CD14-positive monocyte (primary cell): ENCODE data around the gene SIRPA. TPM values are rescaled to one million over a fixed set of nuclear protein-coding genes. Genes with fewer than 3 reads are reported as not detected.

Experiments
- DNase-seq, 3 donors: peaks; one replicate each; pipeline ENCODE4 v3.0.0-alpha.2; 2011 to 2022
- H2AFZ ChIP-seq: 2 replicates; pipeline ENCODE4 v1.6.0; 2012; ENCODE audit warnings: mild to moderate bottlenecking, low read depth, low read length, inconsistent platforms; ENCODE audit not compliant: insufficient read depth, poor library complexity, severe bottlenecking
- H3K27ac ChIP-seq, 2 donors: 1 replicate in 1 of 2; 2 replicates in 1 of 2; pipeline ENCODE4 v1.5.1; 2012 to 2013; ENCODE audit warnings: low read length in 2 of 2, control low read depth in 1 of 2, inconsistent platforms in 1 of 2, low read depth in 1 of 2, mild to moderate bottlenecking in 1 of 2
- H3K27me3 ChIP-seq, 2 donors: one replicate each; pipeline versions ENCODE4 v1.6.0 to v1.6.1; 2011 to 2013; ENCODE audit warnings: low read length in 2 of 2; ENCODE audit not compliant: control insufficient read depth in 2 of 2, insufficient read depth in 2 of 2
- H3K36me3 ChIP-seq, 2 donors: replicated peaks in 1 of 2; 1 replicate in 1 of 2; 2 replicates in 1 of 2; pipeline versions ENCODE4 v1.5.1 to v1.6.1; 2012 to 2013; ENCODE audit warnings: low read length in 2 of 2, control low read depth in 1 of 2, inconsistent platforms in 1 of 2, mild to moderate bottlenecking in 1 of 2; ENCODE audit not compliant: insufficient read depth in 2 of 2, control insufficient read depth in 1 of 2
- H3K4me1 ChIP-seq, 2 donors: 1 replicate in 1 of 2; 2 replicates in 1 of 2; pipeline versions ENCODE4 v1.5.1 to v1.6.1; 2012 to 2013; ENCODE audit warnings: low read length in 2 of 2, control low read depth in 1 of 2, inconsistent platforms in 1 of 2, mild to moderate bottlenecking in 1 of 2, moderate library complexity in 1 of 2; ENCODE audit not compliant: insufficient read depth in 2 of 2, control insufficient read depth in 1 of 2
- H3K4me2 ChIP-seq: replicated peaks from 2 replicates; pipeline ENCODE3; 2012; ENCODE audit warnings: low read length, moderate library complexity, mild to moderate bottlenecking; ENCODE audit not compliant: poor library complexity, severe bottlenecking; ENCODE audit errors: extremely low read depth
- H3K4me3 ChIP-seq, 3 experiments: fragments of 200-600 bp in 1 of 3; sonication (generic) in 1 of 3; replicated peaks in 1 of 3; 1 replicate in 2 of 3; 2 replicates in 1 of 3; pipeline ENCODE4 v1.5.1; 2011 to 2013; ENCODE audit warnings: low read length in 3 of 3, mild to moderate bottlenecking in 3 of 3, control low read depth in 2 of 3, low read depth in 2 of 3, inconsistent platforms in 1 of 3, moderate library complexity in 1 of 3
- H3K79me2 ChIP-seq: 2 replicates; pipeline ENCODE4 v1.6.0; 2012; ENCODE audit warnings: mild to moderate bottlenecking, control low read depth, inconsistent platforms, low read length, moderate library complexity; ENCODE audit not compliant: insufficient read depth
- H3K9ac ChIP-seq: 2 replicates; pipeline ENCODE4 v1.6.0; 2017; ENCODE audit warnings: low read length, mild to moderate bottlenecking; ENCODE audit not compliant: insufficient read depth, poor library complexity, severe bottlenecking
- H3K9me3 ChIP-seq, 2 donors: replicated peaks in 1 of 2; 1 replicate in 1 of 2; 2 replicates in 1 of 2; pipeline versions ENCODE4 v1.5.1 to v1.6.1; 2012 to 2013; ENCODE audit warnings: low read length in 2 of 2, control low read depth in 1 of 2; ENCODE audit not compliant: control insufficient read depth in 1 of 2, insufficient read depth in 1 of 2
- H4K20me1 ChIP-seq: 2 replicates; pipeline ENCODE4 v1.6.0; 2012; ENCODE audit warnings: mild to moderate bottlenecking, low read length, control low read depth, moderate library complexity; ENCODE audit not compliant: insufficient read depth
- H3K27ac Mint-ChIP-seq, 7 donors: one replicate each; pipeline ENCODE4 v1.8.0; 2020; ENCODE audit warnings: mild to moderate bottlenecking in 7 of 7, mixed read lengths in 7 of 7, moderate library complexity in 6 of 7, inconsistent platforms in 2 of 7
- H3K27me3 Mint-ChIP-seq, 3 donors: one replicate each; pipeline ENCODE4 v1.8.0; 2021 to 2022; ENCODE audit warnings: low read depth in 3 of 3, mild to moderate bottlenecking in 3 of 3, mixed read lengths in 3 of 3, moderate library complexity in 3 of 3, inconsistent platforms in 1 of 3
- H3K36me3 Mint-ChIP-seq, 2 donors: one replicate each; pipeline ENCODE4 v1.8.0; 2020; ENCODE audit warnings: mixed read lengths in 2 of 2, inconsistent platforms in 1 of 2, mild to moderate bottlenecking in 1 of 2
- H3K4me1 Mint-ChIP-seq: one replicate; pipeline ENCODE4 v1.8.0; 2020; ENCODE audit warnings: mild to moderate bottlenecking, mixed read lengths
- H3K4me3 Mint-ChIP-seq, 2 donors: one replicate each; pipeline ENCODE4 v1.8.0; 2020; ENCODE audit warnings: mild to moderate bottlenecking in 2 of 2, mixed read lengths in 2 of 2, moderate library complexity in 1 of 2
- H3K9me3 Mint-ChIP-seq, 7 donors: one replicate each; pipeline ENCODE4 v1.8.0; 2020 to 2022; ENCODE audit warnings: mixed read lengths in 7 of 7, mild to moderate bottlenecking in 6 of 7, moderate library complexity in 6 of 7, inconsistent platforms in 2 of 7
- CTCF ChIP-seq: fragments of 200-600 bp; IDR thresholded peaks from one replicate; pipeline ENCODE4 v1.8.0; 2022; ENCODE audit warnings: antibody characterized with exemption, mild to moderate bottlenecking
- WGBS: methylation state at CpG from one replicate; pipeline ENCODE4 v1.1.5; 2013; ENCODE audit warnings: missing lambda C conversion rate; ENCODE audit not compliant: insufficient coverage; 5-methylcytosine and 5-hydroxymethylcytosine counted together
- intact Hi-C, 2 donors: fragments of 100-400 bp; cut with micrococcal nuclease; formaldehyde crosslinking; loops; one replicate each; pipeline versions ENCODE4 v1.15.0 to v1.15.1; 2023
- polyA plus RNA-seq, 3 donors: library from polyadenylated mRNA; depleted of rRNA in 1 of 3; unstranded in 2 of 3; stranded (reverse) in 1 of 3; fragments of 300-500 nt in 2 of 3; fragments of >200 nt in 1 of 3; fragmentation: Illumina TruSeq in 2 of 3; gene quantifications; 1 replicate in 2 of 3; 2 replicates in 1 of 3; pipeline ENCODE4 v1.2.3, GENCODE V29; 2012 to 2021

SIRPA gene
- polyA plus RNA-seq, 3 donors, result 28.4 to 126 (median 58.3) TPM

GRCh38 chr20:1857466-1857865, 37.7 kb upstream of the SIRPA start:
- H3K4me3 ChIP-seq, result peak overlapping the region in 1 of 3 experiments; percentile 27
- TF ChIP-seq CTCF, result no peak
- H3K36me3 Mint-ChIP-seq, result peaks cover 0 to 5% of the 10 kb centered on the region in 2 donors
- H3K4me2 ChIP-seq, result peak overlapping the region; percentile 54
- H3K36me3 ChIP-seq, result no peaks in the 10 kb centered on the region
- no peaks in the 10 kb centered on the region for H3K27me3 Mint-ChIP-seq
- WGBS, result 0% methylated on average over 2 of the region's 4 CpGs
- no peaks in the 10 kb centered on the region for H3K27me3 ChIP-seq
- no peaks in the 10 kb centered on the region for H3K9me3 ChIP-seq
- no peaks in the 10 kb centered on the region for H3K9me3 Mint-ChIP-seq
- peak overlapping the region in 1 of 2 donors; percentile 53 for H3K4me3 Mint-ChIP-seq
- H3K9ac ChIP-seq, result no peak overlapping the region
- peak overlapping the region in 1 of 2 donors; percentile 28 for H3K27ac ChIP-seq
- no peaks in the 10 kb centered on the region for H4K20me1 ChIP-seq
- peaks cover 72% of the 10 kb centered on the region for H3K4me1 Mint-ChIP-seq
- H2AFZ ChIP-seq, result peak overlapping the region; percentile 26
- H3K27ac Mint-ChIP-seq, result peak overlapping the region in 3 of 7 donors; percentile 42 to 68 (median 46)
- peaks cover 57 to 68% of the 10 kb centered on the region in 2 donors for H3K4me1 ChIP-seq
- H3K79me2 ChIP-seq, result no peaks in the 10 kb centered on the region
- intact Hi-C loops, result no loop called here
- DNase-seq, result peak in 2 of 3 donors; percentile 45 to 46

- no CpG with 5 or more reads among the region's 5 CpGs for WGBS
- Histone ChIP-seq H3K36me3 (no peaks in the 10 kb centered on the region), H3K9me3 (no peaks in the 10 kb centered on the region), H4K20me1 (no peaks in the 10 kb centered on the region), H3K4me2 (no peak overlapping the region), H3K27ac (no peak overlapping the region), H3K9ac (no peak overlapping the region), H3K27me3 (no peaks in the 10 kb centered on the region), H3K79me2 (no peaks in the 10 kb centered on the region), H3K4me1 (peaks cover 48 to 60% of the 10 kb centered on the region in 2 donors), H3K4me3 (no peak overlapping the region), H2AFZ (no peak overlapping the region)
- peak in 2 of 3 donors; percentile 14 to 64 for DNase-seq
- Mint-ChIP-seq H3K9me3 (peaks cover 0 to 3% (median 0%) of the 10 kb centered on the region in 7 donors), H3K4me3 (no peak overlapping the region), H3K36me3 (peaks cover 0 to 8% of the 10 kb centered on the region in 2 donors), H3K27me3 (peaks cover 0 to 2% (median 0%) of the 10 kb centered on the region in 3 donors), H3K4me1 (peaks cover 67% of the 10 kb centered on the region), H3K27ac (peak overlapping the region in 1 of 7 donors; percentile 50)
- intact Hi-C loops, result no loop called here
- no peak for TF ChIP-seq CTCF
Observed at GRCh38 chr20:1858871-1859270, 36.3 kb upstream of the SIRPA start.
